HuH-7 (cell line): ENCODE data around the gene HBG1.
"Not testable (repeated sequence)": the region's sequence is repeated elsewhere in the genome, so short reads cannot be mapped to it uniquely, and the experiment has no call there.

ENCODE experiments used
- DNase-seq: peaks from one replicate; pipeline ENCODE4 v3.0.0; 2011; ENCODE audit warnings: low spot score

HBG1 gene

DNA sequence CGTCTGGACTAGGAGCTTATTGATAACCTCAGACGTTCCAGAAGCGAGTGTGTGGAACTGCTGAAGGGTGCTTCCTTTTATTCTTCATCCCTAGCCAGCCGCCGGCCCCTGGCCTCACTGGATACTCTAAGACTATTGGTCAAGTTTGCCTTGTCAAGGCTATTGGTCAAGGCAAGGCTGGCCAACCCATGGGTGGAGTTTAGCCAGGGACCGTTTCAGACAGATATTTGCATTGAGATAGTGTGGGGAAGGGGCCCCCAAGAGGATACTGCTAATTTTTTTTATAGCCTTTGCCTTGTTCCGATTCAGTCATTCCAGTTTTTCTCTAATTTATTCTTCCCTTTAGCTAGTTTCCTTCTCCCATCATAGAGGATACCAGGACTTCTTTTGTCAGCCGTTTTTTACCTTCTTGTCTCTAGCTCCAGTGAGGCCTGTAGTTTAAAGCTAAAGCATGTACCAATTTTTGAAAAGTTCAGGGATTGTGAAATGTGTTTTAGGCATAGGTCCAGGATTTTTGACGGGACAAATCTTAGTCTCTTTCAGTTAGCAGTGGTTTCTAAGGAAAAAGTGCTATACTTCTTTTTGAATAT lies at the start of gene HBG1:
Gene HBG1, minus strand, starts transcription at position 51 of the 590 bp plus-strand sequence. CDS start 53 bp downstream, outside the sequence.
- DNase-seq = not testable (repeated sequence)

DNA sequence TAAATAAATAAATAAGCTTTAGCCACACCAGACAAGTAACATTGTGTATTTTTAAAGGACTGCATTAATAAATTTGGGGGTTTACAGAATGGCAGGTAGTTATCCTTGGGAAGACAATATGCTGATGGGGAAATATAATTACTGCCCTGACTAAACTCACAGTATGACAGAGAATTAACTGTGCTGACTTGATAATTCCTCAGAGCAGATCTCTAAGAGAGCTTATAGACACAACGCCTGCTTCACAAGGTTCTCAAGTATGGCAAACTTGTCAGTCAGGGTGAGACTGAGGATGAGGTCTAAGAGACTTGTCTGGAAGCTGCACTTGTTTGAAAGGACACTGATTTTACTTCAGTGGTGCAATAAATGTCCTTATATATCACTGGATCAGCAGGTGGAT lies 48.8 kb upstream of the HBG1 start:
- DNase-seq = no peak

DNA sequence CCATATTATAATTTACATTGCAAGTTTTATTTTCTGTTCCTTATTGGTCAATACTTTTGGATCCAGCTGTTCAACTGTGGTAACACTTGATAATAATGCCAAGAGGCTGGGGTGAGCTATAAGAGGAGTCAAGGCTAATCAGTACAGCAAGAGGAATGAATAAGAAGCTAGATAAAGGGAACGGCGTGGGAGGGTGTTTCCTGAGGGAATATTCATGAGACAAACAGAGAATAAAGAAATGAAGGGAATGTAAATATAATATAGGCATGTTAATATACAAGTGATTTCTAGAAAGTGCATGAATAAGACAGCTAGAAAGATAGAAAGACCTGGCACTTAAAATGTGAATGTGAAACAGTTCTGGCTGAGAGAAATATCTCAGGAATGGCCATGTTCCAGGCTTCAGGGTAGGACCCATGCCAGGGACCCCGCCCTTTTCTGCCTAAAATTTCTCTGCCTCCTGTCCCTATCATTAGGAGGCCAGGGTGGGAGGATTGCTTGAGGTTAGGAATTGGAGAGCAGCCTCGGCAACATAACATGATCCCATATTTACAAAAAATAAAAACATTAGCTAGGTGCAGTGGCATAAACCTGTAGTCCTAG lies 48.2 kb upstream of the HBG1 start:
- DNase-seq = no peak

DNA sequence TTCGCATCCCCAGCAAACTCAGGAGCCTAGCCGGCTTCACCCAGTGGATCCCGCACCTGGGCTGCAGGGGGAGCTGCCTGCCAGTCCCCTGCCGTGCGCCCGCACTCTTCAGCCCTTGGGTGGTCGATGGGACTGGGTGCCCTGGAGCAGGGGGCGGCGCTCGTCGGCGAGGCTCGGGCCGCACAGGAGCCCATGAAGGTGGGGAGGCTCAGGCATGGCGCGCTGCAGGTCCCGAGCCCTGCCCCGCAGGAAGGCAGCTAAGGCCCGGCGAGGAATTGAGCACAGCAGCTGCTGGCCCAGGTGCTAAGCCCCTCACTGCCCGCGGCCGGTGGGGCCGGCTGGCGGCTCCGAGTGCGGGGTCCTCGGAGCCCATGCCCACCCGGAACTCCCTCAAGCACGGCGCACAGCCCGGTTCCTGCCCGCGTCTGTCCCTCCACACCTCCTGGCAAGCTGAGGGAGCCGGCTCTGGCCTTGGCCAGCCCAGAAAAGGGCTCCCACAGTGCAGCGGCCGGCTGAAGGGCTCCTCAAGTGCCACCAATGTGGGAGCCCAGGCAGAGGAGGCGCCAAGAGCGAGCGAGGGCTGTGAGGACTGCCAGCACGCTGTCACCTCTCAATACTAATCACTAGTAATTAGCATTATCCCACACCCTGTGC lies 44.8 kb upstream of the HBG1 start:
- DNase-seq = not testable (repeated sequence)

DNA sequence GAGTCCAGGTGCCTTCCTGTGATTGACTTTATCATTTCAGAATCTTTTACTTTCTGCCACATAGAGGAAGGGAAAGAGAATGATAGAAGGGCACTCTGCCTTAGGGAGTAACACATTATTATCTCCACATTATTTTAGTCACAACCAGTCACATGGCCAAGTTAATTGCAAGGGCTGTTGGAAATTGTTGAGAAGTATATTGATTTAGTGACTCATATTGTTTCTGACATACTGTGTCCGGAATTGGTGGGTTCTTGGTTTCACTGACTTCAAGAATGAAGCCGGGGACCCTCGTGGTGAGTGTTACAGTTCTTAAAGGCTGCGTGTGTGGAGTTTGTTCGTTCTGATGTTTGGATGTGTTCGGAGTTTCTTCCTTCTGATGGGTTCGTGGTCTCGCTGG lies 43.4 kb upstream of the HBG1 start:
- no peak for DNase-seq

DNA sequence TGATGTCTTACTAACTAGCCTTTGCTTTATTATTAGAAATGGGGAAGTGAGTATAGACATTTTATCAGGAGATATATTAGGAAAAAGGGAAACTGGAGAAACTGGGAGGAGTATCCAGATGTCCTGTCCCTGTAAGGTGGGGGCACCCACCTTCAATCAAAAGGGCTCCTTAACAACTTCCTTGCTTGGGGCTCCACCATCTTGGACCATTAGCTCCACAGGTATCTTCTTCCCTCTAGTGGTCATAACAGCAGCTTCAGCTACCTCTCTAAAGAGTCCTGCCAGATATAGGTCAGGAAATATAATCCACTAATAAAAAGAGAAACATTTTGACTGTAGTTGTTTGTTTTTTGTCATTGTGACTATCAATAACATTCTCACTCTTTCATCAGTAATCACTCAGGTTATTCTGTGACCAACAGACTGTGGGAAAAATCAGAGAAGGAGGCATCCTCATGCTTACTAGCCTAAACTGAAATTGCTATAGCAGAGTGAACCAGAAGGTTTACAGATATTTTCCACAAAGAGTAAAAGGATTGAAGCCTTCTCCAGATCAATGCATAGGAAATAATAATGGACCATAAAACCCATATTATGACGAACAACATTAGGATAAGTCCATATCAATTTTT lies 41.7 kb upstream of the HBG1 start:
- DNase-seq = peak; percentile 23

DNA sequence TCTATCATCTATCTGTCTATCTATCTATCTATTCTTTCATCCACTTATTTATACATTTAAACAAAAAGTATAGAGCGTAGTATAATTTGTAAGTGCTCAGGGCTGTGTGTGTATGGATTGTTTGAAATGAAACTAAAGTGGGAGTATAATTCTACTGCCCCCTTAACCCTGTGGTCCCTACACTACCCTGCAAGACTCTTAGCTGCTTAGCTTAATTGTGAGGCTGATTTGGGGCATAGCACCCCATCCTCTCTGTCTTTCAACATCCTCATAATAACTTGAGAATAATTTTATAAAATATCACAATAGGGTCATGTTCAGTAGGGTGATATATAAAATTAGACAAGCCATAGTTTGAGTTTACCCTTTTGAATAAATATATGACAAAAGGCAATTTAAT lies 40.4 kb upstream of the HBG1 start:
- DNase-seq = no peak

DNA sequence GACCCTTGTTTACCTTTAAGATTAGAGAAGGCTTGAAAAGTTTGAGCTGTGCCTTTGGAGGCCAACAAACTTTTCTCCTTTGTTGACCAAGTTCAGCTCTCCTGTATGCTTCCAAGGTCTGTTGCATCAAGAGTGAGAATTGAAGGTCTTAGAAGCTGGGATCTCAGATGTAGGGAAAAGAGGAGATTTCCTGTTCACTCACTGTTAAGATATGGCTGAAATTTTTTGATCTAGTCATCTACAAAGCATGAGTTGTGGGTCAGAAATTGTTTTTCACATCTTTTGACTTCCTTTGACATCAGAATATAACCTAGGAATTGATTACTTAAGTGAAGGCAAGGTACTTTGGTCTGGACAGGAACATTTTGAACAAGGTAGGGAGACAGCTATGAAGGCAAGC lies 40.0 kb upstream of the HBG1 start:
- DNase-seq = no peak

DNA sequence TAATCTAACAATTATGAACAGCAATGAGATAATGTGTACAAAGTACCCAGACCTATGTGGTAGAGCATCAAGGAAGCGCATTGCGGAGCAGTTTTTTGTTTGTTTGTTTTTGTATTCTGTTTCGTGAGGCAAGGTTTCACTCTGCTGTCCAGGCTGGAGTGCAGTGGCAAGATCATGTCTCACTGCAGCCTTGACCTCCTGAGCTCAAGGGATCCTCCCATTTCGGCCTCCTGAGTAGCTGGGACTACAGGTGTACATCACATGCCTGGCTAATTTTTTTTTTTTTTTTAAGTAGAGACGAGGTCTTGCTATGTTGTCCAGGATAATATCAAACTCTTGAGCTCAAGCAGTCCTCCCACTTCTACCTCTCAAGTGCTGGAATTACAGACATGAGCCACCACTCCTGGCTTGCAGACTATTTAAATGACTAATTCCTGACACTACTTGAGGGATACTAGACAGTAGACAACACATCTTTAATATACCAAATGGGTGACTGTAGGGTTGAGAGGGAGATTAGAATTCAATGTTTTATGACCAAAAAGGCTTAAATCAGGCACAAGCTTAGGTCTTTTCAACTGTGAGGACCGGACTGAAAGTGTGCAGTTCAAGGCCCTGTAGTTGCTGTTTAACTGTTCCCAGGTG lies 39.4 kb upstream of the HBG1 start:
- DNase-seq = no peak

DNA sequence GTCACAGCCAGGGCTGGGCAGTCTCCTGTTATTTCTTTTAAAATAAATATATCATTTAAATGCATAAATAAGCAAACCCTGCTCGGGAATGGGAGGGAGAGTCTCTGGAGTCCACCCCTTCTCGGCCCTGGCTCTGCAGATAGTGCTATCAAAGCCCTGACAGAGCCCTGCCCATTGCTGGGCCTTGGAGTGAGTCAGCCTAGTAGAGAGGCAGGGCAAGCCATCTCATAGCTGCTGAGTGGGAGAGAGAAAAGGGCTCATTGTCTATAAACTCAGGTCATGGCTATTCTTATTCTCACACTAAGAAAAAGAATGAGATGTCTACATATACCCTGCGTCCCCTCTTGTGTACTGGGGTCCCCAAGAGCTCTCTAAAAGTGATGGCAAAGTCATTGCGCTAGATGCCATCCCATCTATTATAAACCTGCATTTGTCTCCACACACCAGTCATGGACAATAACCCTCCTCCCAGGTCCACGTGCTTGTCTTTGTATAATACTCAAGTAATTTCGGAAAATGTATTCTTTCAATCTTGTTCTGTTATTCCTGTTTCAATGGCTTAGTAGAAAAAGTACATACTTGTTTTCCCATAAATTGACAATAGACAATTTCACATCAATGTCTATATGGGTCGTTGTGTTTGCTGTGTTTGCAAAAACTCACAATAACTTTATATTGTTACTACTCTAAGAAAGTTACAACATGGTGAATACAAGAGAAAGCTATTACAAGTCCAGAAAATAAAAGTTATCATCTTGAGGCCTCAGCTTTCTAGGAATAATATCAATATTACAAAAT lies 38.6 kb upstream of the HBG1 start:
- DNase-seq = no peak

DNA sequence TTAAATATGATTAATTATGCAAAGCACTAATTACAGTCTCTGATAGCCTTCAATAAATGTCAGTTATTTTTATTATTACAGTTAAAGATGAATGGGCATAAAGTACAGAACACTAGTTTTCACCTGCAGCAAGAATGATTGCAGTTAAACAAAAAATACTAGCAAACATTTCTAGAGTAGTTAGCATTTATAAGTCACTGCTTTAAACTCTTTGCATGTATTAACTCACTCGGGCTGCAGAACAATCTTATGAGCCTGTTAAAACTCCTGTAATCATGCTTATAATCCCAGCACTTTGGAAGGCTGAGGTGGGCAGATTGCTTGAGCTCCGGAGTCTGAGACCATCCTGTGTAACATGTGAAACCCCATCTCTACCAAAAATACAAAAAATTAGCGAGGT lies 37.2 kb upstream of the HBG1 start:
- no peak for DNase-seq

DNA sequence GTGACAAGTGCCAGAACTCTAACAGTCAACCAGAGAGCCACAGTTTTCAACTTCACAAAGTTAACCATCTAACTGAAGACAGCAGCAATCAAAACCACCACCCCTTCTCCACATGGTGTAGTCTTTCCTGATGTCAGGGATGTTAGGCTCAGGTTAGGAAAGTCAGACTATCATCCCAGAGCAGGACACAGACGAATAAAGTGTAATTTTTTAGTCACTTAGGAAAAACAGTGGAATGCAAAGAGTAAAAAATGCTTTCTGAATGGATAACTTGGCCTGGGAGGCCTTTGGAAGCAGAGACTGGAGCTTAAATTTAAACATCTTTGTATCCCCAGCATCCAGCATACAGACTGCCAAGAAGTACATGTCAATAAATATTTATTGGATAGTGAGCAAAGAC lies 36.7 kb upstream of the HBG1 start:
- no peak for DNase-seq

DNA sequence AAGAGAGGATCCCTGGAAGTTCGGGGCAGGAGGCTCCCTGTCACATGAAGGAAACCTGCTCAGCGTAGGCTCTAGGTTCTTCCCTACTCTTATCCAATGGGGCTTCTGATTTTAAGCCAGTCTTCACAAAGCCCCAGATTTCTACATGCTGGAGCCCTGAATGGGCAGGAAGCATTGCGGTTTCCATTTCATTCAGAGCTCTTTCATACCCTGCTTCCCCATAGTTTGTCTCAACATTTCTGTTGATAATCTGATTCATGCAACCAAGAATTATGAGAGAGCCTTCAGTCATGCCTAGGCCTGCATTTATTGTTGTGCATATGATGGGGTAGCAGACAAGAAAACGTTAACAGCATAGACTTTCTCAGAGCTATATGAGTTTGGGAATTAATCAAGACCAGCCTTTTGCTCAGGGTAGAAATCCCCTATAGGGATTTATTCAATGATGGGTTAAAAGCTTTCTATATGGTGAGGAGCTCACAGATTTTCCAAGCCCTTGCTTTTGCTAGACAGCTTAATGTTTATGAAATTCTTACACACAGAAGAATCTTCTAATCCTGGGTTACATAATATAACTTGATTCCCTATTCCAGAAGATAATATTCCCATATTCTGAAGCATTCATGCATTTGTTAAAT lies 36.2 kb upstream of the HBG1 start:
- no peak for DNase-seq

DNA sequence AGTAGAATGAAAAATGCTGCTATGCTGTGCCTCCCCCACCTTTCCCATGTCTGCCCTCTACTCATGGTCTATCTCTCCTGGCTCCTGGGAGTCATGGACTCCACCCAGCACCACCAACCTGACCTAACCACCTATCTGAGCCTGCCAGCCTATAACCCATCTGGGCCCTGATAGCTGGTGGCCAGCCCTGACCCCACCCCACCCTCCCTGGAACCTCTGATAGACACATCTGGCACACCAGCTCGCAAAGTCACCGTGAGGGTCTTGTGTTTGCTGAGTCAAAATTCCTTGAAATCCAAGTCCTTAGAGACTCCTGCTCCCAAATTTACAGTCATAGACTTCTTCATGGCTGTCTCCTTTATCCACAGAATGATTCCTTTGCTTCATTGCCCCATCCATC lies 35.0 kb upstream of the HBG1 start:
- DNase-seq = no peak

DNA sequence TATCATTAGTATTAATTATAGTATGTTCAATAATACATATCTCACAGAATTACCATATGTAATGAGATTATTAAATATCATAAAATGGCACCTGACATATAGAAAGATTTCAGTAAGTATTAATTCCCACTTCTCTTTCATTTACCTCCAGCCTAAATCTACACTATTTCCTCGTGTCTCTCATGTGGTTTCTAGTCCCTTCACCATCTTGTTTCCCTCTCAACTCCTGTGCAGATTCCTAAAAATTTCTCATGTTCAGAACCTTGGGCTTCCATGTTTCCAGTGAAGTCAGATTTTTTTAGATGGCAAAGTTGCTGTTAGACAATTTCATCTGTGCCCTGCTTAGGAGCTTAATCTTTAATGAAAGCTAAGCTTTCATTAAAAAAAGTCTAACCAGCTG lies 34.2 kb upstream of the HBG1 start:
- no peak for DNase-seq

DNA sequence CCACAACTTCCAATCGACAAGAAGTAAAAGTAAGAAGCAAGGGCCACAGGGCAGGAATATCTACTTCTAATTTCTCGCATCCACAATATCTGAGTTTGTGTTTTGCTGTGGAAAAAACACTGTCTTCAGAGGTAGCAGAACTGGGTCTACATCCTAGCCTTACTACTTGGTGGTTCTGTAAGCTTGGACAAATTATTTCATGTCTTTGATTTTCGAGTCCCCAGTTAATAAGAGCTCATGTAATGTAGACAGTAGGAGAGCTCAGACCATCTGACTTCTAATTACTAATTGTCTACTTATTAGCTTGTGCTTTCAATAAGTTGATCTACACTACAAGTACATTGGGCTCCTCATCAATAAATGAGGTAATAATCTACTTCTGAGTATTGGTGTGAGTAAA lies 33.4 kb upstream of the HBG1 start:
- DNase-seq = no peak

DNA sequence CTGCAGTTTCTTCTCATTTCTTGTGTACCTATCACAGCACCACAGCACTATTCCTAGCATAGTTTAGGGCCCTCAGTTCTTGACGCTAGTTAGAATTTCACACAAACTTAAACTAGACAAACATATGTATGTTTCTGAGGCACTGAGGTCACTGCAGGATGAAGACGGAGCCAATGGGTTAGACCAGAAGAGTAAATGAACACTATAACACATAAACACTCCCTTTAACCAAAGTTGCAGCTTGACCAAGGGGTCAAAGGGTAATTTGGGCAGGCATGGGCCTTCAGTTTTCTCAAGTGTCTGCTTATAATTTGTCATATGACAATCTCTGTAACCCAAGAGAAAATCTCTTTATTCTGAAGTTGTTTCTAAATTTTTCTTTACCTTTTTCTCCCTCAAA lies 33.0 kb upstream of the HBG1 start:
- no peak for DNase-seq

DNA sequence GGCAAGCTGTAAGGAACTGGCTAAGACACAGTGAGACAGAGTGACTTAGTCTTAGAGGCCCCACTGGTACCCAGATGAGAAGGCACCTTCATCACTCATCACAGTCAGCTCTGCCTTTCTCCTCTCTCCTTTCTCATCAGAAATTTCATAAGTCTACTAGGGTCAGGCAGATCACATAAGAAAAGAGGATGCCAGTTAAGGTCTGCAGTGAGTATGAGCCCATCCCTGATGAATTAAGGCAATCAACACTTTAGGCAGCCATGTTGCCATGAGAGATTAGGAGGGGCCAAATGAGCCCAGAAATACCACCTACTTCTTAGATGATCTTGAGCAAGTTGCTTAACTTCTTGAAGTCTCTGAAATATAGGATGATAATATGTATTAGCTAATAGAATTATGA lies 31.9 kb upstream of the HBG1 start:
- DNase-seq = no peak

DNA sequence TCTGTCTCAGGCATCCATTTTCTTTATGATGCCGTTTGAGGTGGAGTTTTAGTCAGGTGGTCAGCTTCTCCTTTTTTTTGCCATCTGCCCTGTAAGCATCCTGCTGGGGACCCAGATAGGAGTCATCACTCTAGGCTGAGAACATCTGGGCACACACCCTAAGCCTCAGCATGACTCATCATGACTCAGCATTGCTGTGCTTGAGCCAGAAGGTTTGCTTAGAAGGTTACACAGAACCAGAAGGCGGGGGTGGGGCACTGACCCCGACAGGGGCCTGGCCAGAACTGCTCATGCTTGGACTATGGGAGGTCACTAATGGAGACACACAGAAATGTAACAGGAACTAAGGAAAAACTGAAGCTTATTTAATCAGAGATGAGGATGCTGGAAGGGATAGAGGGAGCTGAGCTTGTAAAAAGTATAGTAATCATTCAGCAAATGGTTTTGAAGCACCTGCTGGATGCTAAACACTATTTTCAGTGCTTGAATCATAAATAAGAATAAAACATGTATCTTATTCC lies 31.0 kb upstream of the HBG1 start:
- DNase-seq = no peak

DNA sequence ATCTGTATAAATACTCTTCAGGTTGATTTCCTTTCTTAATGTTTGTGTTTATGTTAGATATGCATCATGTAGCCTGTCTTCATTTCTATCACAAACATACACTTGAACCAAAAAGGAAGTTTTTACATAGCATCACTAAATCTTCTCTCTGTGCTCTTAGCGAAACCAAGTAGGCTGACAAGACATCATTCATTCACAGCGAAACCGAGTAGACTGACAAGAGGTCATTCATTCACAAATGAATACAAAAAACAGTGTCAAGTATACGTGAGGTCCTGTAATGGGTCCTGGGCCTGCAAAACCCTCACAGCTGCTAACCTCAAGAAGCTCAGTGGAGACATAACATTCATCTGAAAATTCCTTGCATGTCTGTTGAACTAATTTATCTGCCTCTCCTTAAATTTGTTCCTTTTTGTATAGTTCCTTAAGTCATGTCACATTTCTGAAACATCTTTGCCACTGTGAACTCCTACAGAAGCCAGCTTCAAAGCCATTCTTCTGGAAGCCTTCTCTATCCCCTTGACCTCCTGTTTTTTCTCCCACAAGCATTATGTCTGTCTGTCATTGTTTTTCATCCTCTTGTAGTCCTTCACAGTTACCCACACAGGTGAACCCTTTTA lies 29.9 kb upstream of the HBG1 start:
- no peak for DNase-seq
